NOMO-1 treated with dmso at 0.1 percent for 144 hours (cell line): Measurements from ENCODE around the gene SMARCD3.
A peak's percentile ranks its signal among the peaks of the same experiment; 100 is the strongest.

Experiments used
- DNase-seq: peaks from one replicate; lab custom pipeline; 2025; ENCODE audit not compliant: unreplicated experiment; lab: John Stamatoyannopoulos, UW

Gene SMARCD3

GRCh38 chr7:151273651-151274390 is 25.3 kb upstream of the SMARCD3 start:
- DNase-seq = no peak

DNA sequence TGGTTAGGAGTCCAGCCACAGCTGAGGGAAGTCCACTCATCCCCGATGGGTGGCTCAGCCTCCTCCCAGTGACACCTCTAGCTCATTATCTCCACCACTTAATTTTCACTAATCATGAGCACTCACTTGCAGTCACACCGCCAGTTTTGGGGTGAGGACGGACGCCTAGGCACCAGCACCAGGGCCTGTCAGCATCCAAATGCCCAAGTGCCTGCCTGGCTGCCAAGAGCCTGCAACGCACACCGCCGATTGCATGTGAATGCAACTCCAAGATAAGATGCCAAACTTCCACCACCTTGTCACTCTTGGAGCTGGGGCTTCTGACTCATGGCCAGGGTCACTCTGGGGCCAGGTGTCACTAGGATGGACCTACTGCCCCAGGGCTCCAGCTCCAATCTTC is 24.4 kb upstream of the SMARCD3 start:
- DNase-seq = no peak

DNA sequence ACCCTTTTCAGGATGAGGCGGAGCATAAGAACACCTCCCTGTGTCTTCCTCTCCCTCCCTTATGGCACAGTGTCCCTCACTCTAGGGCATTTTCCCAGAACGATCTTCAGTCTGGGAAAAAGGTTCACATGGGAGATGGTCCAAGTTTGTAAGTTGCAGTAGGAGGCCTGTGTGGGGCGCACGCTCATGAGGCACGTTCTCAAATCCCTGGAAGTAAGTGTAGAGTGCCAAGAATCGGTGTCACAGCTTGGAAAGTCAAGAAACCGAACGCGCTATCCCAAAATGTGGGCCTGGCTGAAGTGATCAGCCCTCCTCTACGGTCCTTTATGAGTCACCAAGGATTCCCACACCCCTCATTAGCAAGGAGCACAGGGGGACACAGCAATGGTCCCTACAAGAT is 23.9 kb upstream of the SMARCD3 start:
- no peak for DNase-seq

DNA sequence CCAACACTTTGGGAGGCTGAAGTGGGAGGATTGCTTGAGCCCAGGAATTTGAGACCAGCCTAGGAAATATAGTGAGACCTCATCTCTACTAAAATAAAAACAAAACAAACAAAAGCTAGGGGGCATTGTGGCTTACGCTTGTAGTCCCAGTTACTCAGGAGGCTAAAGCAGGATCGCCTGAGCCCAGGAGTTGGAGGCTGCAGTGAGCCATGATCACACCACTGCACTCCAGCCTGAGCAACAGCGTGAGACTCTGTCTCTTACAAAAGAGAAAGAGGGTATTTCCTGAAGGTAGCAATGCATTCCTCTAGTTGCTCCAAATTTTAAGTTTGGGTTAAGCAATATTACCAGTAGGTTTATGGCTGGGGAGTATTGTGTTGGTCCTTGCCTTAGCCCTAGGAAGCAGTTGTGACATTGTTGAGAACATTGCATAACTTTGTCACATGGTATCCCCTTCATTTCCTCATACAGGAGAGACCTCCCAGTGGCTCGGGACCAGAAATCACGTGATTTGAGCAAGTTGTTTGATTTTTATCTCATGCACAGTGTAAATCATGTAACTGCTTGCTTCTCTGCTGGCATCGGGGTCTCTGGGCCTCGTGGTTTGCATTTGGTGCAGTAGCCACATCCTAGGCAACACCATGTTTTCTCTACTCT is 23.3 kb upstream of the SMARCD3 start:
- DNase-seq = peak; percentile 40

DNA sequence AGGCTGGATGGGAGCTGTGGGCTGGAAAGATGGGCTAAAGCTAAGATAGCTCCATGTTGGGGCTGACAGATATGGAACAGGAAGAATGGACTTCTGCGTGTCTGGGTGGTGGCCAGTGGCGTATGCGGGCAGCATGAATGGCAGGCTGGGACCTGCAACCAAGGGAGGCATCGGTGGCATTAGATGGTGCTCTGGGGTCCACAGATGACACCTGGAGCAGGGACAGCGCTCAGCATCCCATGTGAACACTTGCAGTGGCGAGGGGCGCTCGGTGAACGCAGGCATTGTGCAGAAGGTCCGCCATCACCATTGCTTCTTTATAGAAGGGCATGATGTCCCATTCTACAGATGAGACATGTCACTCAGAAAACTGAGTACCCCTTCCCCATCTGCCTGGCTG is 21.0 kb upstream of the SMARCD3 start:
- no peak for DNase-seq

GRCh38 chr7:151265351-151265931 is 16.9 kb upstream of the SMARCD3 start:
- no peak for DNase-seq

- DNase-seq = no peak
Measured at GRCh38 chr7:151264615-151265014, 16.1 kb upstream of the SMARCD3 start.

DNA sequence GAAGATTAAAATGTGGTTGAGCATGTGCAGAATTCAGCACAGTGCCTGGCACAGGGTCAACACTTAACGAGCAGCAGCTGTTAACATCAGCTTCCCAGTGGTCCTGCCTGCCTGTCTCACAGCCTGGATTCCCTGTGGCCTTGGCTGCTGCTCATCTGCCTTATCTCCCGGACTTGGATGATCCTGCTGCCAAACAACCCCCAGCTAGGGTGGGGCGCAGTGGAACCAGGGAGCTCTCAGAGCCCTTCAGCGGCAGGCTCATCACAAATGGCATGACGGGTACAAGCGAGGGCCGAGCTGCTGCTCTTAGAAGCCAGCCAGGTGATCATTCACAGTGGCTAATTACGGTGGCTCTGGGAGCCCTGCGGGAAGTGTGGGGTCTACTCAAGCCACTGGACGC is 13.0 kb upstream of the SMARCD3 start:
- DNase-seq = no peak

- no peak for DNase-seq
Measured at GRCh38 chr7:151260883-151261282, 12.4 kb upstream of the SMARCD3 start.

GRCh38 chr7:151260471-151260870 is 12.0 kb upstream of the SMARCD3 start:
- DNase-seq = no peak

DNA sequence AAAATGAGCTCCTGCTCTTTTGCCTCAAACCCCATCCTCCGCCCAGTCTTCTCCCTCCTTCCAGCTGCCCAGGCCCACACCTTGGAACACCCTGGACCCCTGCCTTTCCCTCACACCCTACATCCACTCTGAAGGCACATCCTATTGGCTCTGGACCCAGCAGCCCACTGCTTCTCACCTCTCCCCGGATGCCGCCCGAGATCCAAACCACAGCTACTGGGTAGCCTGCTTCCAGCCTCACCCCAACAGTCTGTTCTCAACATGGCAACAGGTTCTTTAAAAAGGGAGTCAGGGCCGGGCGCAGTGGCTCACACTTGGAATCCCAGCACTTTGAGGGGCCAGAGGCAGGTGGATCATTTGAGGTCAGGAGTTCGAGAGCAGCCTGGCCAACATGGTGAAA is 9.5 kb upstream of the SMARCD3 start:
- DNase-seq = no peak

GRCh38 chr7:151256410-151257045 is 8.0 kb upstream of the SMARCD3 start:
- DNase-seq = no peak

DNA sequence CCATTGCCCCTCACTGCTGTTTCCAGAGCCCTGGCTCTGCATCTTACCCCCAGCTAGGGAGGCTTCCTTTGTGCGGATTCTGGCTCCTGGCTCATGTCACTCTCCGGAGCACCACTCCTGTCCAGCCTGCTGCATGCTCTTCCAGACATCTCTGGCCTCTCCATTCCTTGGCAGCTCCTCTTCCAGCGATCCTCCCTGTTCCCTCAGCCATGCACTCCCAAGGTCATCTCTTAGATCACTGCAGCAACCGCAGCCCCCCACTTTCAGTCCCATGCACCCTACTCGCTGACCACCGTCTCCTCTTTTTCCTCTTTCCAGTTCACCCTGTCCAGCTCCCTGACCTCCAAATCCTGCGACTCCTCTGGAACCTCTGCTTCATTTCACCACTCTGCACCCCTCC is 6.9 kb upstream of the SMARCD3 start:
- no peak for DNase-seq

GRCh38 chr7:151254851-151255250 is 6.4 kb upstream of the SMARCD3 start:
- no peak for DNase-seq

GRCh38 chr7:151254316-151254715 is 5.8 kb upstream of the SMARCD3 start:
- no peak for DNase-seq

DNA sequence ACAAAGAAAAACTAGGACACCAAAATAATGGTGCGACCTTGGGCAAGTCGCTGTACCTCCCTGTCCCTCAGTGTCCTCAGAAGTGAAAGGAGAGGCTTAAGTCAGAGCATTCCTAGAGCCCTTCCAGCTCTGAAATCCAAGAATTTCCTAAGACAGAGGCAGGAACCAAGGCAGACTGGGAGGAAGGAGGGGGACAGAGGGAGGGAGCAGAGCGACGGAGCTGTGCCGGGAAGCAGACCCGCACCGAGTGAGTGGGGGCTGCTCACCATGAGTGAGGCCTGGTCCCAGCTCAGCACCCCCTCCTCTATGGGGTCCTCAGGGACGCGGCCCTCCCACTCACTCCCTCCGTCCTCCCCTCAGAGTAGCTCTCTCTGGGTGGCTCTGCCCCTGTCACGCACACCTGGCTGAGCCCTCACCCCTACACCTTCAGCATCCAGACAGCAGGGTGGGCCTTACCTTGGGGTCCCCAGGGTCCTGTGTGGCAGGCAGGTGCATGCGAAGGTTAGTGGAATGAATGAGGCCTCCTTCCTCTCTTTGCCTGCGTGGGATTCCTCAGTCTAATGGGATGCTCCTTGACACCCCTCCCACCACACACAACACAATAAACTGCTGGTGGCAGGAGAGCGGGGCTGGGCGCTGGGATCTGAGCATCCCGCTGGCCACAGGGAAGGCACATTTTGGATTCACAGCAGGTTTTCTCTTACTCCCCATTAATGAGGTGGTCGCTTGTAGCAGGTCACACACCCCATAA is 4.6 kb upstream of the SMARCD3 start:
- no peak for DNase-seq

DNA sequence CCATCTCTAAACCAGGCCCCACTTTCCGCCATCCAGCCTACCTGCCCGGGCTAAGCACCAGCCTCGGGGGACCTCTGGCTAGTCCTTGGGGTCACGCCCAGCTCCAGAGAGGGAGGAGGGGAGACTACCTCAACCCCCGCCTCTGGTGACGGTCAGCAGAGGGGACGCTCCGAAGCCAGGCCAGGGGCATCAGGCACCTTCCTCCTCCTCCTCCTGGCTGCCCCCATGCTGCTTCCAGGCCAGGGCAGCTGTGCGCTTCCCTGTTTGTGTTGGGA is 4.0 kb upstream of the SMARCD3 start:
- no peak for DNase-seq

DNA sequence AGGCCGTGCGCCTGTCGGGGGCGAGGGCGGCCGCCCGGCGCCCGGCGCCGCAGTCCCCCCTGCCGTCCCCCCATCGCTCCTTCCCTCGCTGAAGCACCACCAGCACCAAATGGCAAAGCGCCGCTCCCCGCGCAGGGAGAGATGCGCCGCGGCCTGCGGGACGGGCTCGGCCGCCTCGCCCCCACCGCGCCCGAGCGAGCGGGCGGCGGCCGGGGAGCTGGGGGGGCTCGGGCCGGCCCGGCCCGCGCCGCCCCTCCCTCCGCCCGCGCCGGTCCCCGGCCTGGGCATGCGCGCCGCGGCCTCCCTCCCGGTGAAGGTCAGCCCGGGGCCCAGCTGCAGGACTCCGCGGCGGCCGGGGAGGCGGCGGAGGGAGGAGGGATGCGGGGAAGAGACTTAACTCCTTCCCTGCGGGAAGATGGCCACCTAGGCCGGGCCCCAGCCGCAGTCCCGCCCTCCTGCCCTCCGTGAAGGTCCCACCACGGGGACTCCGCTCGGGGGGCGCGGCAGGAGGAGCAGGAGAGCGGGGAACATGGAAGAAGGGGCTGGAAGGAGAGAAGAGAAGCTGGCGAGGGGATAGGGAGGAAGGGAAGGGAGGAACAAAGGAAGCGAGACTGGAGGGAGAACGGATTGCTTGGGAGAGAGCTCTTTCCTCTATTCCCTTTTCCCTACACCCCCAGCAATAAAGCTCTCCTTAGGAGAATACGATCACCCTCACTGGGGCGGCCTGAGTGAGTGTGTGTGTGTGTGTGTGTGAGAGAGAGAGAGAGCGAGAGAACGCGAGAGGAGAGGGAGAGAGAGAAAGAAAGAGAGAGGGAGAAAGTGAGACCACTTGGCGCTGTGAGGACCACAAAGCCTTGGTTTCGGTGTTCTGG is 3.4 kb upstream of the SMARCD3 start:
- no peak for DNase-seq

DNA sequence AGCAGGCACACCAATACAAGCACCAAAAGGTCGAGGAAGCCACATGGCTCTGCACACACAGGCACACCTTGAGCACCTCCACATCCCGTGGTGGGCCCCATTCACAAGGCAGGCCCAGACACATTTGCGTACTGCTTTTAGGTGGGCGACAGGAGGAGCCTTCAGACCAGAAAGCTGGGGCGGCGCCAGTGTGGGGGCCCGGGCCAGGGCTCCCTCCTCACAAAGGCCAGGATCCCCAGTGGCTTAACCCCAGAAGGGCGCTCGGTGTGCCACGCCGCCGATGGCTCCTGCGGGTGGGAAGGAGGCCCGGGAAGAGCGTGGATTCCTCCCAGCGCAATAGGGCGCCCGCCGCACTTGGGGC is 2.8 kb upstream of the SMARCD3 start:
- no peak for DNase-seq
